ENCODE measurements around the gene BGLAP. TPM values are rescaled to one million over a fixed set of nuclear protein-coding genes. Genes with fewer than 3 reads are reported as not detected.
"Not testable (repeated sequence)": the region's sequence is repeated elsewhere in the genome, so short reads cannot be mapped to it uniquely, and the experiment has no call there.

BGLAP gene
- not detected in 2 replicates for total RNA-seq

GRCh38 chr1:156241926-156242325 lies at the start of gene BGLAP:
TSS of gene BGLAP (plus strand) at chr1:156242184. CDS start at chr1:156242232, 48 bp downstream.
- no peak for DNase-seq (ENCODE audit: extremely low read depth, low read depth, low spot score)

DNA sequence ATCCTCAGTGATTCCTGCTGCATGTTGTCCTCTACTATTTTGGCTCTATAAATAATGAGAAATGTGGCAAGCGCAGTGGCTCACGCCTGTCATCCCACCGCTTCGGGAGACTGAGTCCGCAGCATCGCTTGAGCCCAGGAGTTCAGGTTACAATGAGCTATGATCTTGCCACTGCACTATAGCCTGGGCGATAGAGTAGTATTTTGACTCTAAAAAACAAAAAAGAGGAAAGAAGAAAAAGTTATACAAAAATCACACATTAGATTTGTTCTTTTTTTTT lies 48.8 kb upstream of the BGLAP start:
- DNase-seq (ENCODE audit: extremely low read depth, low read depth, low spot score): no peak

DNA sequence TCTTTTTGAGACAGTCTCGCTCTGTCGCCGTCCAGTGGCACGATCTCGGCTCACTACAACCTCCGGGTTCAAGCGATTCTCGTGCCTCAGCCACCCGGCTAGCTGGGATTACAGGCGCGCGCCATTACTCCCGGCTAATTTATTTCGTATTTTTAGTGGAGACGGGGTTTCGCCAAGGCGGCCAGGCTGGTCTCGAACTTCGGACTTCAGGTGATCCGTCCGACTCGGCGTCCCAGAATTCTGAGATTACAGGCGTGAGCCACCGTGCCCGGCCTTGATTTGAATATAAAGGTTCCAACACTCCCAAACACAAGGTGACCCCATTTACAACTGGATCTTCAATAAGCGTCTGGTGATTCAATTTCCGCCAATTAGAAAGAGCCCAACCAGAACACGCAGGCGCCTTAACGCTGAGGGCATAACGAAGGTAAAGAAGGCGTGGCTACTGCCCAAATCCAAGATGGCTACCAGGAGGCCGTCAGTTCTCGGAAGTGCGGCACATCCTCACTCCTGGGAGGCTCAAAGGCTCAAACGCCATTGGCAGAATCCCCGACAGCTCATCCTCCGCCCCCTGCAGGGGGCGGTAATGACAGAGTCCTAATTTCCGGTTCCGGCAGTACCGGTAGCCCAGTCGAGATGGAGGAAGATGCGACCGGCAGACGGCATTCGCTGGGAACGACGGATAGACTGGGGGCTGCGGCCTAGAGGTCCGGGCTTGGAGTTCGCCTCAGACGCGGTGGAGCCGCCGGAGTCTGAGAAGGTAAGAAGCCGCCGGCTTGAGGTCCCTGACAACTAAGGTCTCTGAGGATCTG lies 48.3 kb upstream of the BGLAP start, which contains the start of gene SLC25A44:
Gene SLC25A44, plus strand, starts transcription at position 617 of the 812 bp plus-strand sequence. CDS start 5,744 bp downstream, outside the sequence.
- DNase-seq (ENCODE audit: extremely low read depth, low read depth, low spot score): peak; percentile 99

GRCh38 chr1:156194300-156194652 lies 47.7 kb upstream of the BGLAP start:
- no peak for DNase-seq (ENCODE audit: extremely low read depth, low read depth, low spot score)

DNA sequence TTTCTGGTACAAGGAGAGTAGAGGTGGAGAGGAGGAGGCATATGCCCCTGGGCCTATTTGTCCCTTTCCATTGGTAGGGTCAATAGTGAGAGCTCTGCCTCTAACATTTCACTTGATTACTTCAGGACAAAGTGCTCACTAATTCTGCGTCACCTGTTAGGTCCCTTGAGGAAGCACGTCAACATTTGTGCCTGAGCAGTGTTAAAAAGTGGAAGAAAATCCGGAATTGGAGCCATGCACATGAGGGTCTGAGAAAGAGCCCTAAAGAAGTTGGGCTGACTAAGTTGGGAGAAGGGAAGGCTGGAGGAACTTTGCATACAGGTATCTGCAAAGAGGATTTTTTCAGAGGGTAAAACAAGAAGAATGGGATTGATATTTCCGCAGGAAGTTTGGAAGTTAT lies 46.1 kb upstream of the BGLAP start:
- DNase-seq (ENCODE audit: extremely low read depth, low read depth, low spot score): no peak

DNA sequence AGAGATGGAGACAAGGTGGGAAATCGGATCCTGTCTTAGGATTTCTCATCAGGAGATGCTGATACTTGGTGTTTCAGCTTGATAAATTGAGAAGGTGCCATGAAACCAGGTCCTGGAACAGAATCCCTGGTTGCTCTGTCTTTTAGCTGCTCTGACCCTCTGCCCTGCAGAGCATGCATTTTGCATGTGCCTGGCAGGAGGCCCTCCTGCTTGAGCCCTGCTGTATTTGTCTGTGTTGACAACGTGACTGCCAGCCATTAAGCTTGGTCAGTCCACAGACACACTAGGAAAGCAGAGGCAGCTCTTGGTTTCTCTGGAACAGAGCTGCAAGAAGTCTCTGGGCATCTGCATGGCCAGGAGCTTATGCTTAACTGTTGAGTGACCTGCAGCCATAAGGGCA lies 45.5 kb upstream of the BGLAP start:
- DNase-seq (ENCODE audit: extremely low read depth, low read depth, low spot score): no peak

- no peak for DNase-seq (ENCODE audit: extremely low read depth, low read depth, low spot score)
Observed at GRCh38 chr1:156198831-156199349, 43.1 kb upstream of the BGLAP start.

GRCh38 chr1:156200044-156200443 lies 41.9 kb upstream of the BGLAP start:
- DNase-seq (ENCODE audit: extremely low read depth, low read depth, low spot score): no peak

- no peak for DNase-seq (ENCODE audit: extremely low read depth, low read depth, low spot score)
Observed at GRCh38 chr1:156203331-156203730, 38.7 kb upstream of the BGLAP start.

DNA sequence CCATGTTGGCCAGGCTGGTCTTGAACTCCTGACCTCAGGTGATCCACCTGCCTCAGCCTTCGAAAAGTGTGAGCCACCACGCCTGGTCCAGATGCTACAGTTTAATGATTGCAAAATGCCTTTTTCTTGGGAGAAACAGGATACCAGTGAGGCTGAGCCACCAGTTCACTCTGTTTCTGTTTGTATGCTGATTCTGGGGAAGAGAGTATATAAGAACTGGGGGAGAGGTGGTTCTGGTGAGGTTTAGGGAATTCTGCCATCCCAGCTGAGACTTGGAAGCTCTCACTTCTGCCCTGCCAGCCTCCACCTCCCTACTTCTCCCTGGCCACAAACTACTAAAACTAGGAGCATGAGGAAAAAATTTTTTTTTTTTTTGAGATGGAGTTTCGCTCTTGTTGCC lies 37.3 kb upstream of the BGLAP start:
- DNase-seq (ENCODE audit: extremely low read depth, low read depth, low spot score): no peak

- DNase-seq (ENCODE audit: extremely low read depth, low read depth, low spot score): no peak
Observed at GRCh38 chr1:156211243-156211642, 30.7 kb upstream of the BGLAP start.

- no peak for DNase-seq (ENCODE audit: extremely low read depth, low read depth, low spot score)
Observed at GRCh38 chr1:156212130-156212529, 29.9 kb upstream of the BGLAP start.

GRCh38 chr1:156212833-156213643 lies 28.9 kb upstream of the BGLAP start, which contains the start of gene PMF1:
TSS of gene PMF1 (plus strand) at chr1:156213007. CDS start at chr1:156213016, 9 bp downstream.
- peak; percentile 87 for DNase-seq (ENCODE audit: extremely low read depth, low read depth, low spot score)

- DNase-seq (ENCODE audit: extremely low read depth, low read depth, low spot score): no peak
Observed at GRCh38 chr1:156213644-156213966, 28.4 kb upstream of the BGLAP start.

DNA sequence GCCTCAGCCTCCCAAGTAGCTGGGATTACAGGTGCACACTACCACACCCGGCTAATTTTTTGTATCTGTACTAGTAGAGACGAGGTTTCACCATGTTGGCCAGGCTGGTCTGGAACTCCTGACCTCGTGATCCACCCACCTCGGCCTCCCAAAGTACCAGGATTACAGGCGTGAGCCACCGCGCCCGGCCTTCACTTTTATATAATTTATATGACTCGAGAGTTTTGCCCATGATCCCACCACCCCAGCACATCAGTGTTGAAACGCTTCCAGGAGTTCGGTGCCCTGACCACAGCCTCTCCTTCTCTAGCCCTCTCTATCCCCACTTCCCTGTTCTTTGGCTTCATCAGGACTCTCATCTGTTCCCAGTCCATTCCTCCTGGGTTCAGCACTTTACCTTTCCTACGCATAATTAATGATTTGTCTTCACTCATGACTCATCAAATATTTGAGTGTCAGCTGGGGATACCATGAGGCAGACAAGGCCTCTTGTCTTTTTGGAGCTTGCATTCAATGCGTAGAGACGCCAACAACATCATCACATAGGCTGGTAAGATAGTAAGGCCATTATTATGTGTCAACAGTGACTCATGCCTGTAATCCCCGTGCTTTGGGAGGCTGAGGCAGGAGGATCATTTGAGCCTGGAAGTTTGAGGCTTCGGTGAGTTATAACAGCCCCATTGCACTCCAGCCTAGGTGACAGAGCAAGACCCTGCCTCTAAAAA lies 27.8 kb upstream of the BGLAP start:
- DNase-seq (ENCODE audit: extremely low read depth, low read depth, low spot score): no peak

- not testable (repeated sequence) for DNase-seq (ENCODE audit: extremely low read depth, low read depth, low spot score)
Observed at GRCh38 chr1:156216361-156217086, 25.5 kb upstream of the BGLAP start.

DNA sequence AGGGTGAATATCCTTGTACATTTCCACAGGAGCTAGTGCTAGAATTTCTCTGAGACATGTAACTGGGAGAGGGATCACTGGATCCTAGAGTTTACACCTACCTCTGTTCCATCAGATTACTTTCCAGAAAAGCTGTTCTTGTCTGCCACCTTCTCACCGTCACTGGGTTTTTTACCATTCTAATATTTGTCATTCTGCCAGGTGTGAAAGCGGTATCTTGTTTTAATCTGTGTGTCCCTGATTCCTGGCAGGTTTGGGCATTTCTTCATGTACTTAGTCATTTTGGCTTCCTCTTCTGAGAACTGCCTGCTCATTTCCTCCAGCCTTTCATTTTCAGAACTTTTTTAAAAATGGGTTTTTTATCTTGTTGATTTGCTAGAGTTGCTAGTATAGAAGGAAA lies 24.1 kb upstream of the BGLAP start:
- DNase-seq (ENCODE audit: extremely low read depth, low read depth, low spot score): no peak

GRCh38 chr1:156220226-156220625 lies 21.8 kb upstream of the BGLAP start:
- DNase-seq (ENCODE audit: extremely low read depth, low read depth, low spot score): no peak

DNA sequence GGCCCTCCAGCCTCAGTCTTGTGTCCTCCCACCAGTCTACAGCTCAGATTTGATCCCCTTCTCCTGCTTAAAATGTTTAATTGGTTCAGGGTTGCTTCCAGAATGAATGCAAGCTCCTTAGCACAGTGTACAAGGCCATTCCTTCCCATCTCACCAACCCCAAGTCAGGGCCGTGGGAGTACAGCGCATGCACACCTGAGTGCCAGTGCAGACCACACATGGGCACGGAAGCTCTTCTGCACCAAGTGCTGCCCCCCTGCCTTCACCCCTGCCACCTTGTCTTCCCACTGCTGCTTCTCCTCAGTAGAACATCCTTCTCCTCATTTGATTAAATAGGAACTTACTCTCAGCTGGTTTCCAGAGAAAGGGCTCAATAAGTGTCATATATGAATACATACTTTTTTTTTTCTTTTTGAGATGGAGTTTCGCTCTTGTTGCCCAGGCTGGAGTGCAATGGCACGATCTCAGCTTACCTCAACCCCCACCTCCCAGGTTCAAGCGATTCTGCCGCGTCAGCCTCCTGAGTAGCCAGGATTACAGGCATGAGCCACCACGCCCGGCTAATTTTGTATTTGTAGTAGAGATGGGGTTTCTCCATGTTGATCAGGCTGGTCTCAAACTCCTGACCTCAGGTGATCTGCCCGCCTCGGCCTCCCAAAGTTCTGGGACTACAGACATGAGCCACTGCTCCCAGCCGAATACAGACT lies 19.8 kb upstream of the BGLAP start:
- no peak for DNase-seq (ENCODE audit: extremely low read depth, low read depth, low spot score)

GRCh38 chr1:156225677-156226014 lies 16.3 kb upstream of the BGLAP start:
- no peak for DNase-seq (ENCODE audit: extremely low read depth, low read depth, low spot score)

Data from glomerular endothelial cell (primary cell).